Stimulated activated CD4-positive, alpha-beta T cell treated with anti-CD3 and anti-CD28 coated beads, Interleukin-15, amount 100 ng/mL, for 1 hour (primary cell): ENCODE measurements around the gene PKNOX2.

ENCODE experiments used
- DNase-seq, 2 donors: peaks; one replicate each; pipeline ENCODE4 v3.0.0-alpha.2; 2020; ENCODE audit warnings: low read depth in 1 of 2, low spot score in 1 of 2

The PKNOX2 gene

DNA sequence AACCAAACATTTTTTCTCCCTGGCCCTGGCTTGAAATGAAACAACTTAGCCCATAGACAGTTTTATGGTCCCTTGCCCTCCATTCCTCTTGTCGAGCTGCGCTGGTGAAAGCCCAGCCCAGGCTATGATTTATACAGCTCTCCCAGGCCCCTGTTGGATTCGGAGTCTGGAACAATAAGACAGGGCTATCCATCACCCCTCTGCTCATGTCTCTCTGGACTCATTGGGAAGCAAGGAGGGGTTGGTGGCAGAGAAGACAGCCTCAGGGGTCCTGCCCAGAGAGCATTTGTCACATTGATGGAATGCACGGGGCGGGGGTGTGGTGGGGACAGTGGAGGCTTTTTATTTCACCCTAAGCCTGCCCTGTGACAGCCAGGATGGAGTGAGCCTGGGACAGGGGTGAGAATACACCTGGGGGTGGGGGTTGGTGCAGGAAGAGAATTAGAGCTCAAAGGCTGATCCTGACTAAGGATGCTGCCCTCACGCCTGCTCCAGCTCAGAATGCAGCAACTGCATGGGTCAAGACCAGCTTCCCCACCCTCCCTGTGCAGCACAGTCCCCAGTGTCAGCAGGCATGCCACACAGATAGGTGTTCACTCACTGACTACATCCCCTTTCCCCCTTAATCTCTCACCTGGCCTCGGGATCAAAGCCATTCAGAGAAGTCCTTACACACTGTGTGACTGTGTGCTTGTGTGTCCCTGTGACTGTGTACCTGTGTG is 10.0 kb upstream of the PKNOX2 start:
- no peak for DNase-seq

DNA sequence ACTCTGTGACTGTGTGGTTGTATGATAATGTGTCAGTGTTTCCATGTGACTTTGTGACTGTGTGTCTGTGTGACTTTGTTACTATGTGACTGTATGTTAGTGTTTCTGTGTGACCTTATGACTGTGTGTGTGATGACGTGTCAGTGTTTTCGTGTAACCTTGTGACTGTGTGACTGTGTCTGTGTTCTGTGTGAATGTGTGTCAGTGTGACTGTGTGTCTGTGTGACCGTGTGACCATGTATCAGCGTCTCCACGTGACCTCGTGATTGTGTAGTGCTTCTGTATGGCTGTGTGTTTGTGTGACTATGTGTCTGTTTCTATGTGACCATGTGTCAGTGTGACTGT is 9.5 kb upstream of the PKNOX2 start:
- DNase-seq: no peak

GRCh38 chr11:125155767-125156166 is 8.8 kb upstream of the PKNOX2 start:
- DNase-seq: no peak

- DNase-seq: no peak
Observed at GRCh38 chr11:125156346-125157117, 8.0 kb upstream of the PKNOX2 start.

DNA sequence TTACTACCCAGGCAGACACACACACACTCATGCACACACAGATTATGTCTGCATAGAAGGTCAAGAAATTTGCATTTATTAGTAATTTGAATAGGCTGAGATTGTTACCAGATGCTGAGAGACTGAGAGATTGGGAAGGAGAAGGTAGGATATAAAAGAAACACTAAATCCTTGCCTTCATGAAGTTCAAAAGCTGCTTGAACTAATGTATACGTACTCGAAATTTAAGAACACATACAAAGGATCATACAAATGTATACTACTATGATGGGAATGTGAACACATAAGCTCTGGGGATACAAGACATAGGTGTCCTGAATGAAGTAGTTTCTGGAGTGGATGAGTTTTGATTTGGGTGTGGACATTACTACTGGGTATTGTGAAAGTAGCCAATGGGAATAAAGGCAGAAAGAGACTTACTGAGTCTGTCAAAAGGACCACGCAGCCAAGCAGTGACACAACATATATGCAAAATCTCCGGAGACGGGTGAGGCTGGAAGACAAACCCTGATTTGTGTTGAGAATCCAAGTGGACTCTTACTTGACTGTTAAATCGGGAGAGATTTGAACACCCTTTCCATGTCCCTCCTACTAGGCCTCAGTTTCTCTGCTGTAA is 7.3 kb upstream of the PKNOX2 start:
- no peak for DNase-seq

DNA sequence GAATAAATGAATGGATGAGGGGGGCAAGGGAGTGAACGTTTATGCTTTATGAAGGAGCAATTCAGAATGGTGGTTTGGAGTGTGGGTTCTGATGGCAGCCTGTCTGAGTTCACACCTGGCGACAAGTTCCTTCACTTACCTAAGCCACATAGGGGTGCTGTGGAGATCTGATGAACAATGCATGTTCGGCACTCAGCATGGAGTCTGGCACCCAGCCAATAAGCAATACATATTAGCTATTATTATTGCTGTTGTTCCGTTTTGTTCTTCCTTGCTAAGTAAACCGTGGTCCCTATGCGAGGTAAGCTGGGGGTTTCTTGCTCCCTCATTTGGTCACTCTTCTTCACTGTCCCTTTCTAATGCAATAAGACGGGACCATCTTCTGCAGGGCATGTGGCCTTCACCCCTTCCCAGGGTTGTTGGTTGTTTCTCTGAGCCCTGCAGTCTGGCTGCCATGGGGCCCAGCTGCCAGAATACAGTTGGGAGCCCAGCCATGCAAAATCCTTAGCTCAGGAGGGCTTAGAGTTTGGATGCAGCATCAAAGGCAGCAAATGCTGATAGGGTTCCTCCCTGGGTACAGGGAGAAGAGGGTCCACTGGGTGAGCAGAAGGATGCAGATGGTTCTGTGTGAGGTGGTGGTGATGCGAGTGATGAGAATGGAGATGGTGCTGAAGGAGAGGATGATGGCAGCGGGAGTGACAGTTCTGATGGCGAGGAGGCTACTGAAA is 6.4 kb upstream of the PKNOX2 start:
- no peak for DNase-seq

DNA sequence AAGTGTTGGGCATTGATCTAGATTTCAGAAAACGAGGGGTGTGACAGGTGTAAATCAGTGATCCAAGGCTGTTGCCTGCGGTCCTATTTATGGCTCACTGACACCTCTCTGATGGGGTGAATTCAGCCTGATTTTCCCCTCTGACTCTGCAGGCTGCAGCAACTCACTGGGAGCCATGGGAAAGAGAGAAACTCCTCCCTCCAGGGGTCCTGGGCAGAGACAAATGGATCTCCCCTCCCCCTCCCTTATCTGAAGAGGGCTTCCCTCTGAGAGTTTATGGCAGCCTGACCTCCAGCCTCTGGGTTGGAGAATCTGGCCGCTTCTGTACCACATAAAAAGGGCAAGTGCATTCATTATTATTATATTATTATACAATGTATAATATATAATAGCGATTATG is 1.8 kb upstream of the PKNOX2 start:
- no peak for DNase-seq

GRCh38 chr11:125163431-125164063 is 1.0 kb upstream of the PKNOX2 start:
- DNase-seq: no peak

DNA sequence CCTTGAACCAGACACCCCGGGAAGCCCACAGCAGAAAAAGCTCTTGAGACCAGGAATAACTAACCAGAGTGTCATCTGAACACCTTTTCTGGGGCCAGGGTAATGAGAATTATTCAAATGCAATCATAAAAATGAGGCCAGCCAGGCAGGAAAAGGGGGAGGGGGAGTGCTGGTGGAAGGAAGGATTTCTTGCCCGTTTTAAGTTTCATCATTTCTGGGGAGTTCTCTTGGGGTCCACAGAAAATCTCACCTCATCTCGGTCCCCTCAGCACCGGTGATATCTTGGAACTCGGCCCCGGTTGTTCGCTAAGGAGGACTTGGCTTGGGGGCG is 495 bp upstream of the PKNOX2 start:
- no peak for DNase-seq

DNA sequence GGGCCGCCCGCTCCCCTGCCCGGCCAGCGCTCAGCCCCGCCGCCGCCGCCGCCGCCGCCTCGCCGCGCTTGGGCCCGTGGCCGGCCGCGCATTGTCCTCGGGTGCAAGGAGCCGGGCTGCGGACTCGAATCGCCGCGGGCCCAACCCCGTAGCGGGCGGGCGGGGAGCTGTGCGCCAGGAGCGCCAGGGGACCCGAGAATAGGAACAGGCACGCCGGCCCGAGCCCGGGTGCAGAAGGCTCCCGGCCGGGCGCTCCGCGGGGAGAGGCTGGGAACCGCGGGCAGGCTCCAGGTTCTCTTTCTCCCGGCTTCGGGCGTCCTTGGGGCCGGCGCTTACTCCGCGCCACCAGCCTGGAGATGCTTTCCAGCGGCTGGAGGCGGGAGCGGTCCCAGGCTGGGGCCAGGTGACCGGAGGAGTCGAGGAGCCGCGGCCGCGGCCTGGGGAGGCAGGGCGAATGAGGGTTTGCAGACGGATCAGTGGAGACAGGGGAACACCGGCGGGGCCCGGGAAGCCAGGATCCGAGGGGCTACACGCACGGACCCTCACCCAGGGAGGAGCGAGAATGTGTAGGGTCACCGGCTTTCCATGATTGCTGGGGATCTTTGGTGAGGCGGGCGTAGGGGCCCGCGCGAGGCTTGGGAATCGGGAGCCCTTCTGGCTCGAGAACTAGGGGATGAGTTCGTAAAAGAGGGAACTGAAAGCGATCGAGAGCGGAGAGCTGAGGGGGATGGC is 726 bp downstream of the PKNOX2 start:
- no peak for DNase-seq

DNA sequence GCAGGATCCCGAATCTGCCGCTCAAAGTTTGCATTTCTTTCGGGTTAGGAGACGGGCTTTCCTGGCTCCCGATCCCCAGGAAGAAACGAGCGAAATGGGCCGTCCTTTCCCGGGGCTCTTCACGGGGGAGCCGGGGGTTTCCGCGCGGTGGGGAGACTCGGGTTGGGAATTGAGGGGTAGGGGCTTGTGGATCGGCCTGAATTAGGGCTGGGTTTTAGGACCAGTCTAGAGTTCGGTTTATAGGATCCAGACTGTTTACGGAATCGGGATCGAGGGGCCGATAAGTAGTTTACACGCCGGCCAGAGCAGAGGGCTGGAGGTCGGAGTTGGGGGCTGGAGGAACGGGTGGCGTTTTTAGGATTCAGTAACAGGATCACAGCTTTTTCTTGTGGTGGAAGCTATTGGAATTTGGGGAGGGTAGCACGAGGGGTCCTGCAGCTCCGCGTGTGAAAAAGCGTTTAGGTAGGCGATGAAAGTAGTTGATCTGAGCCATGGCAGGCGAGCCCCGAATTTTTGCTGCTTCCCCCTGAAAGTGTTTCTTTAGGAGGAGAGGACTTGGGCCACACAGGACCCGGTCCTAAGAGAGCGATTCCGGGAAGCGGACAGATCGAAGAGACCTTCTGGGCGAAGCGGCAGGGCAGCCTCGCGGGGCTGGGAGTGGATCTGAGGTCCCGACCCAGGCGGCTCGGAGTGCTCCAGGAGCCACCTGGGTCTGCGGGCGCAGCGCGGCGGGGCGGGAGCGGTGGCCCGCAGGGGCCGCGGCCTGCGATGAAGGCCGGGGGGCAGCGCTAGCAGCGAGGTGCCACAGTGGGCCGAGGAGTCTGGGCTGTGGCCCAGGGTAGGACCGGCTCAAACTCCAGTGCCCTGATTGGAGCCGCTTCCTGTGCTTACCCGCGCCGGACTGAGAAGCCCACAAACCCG is 1.6 kb downstream of the PKNOX2 start:
- no peak for DNase-seq

GRCh38 chr11:125166764-125167291 is 2.3 kb downstream of the PKNOX2 start:
- DNase-seq: no peak

GRCh38 chr11:125167292-125167953 is 2.9 kb downstream of the PKNOX2 start:
- DNase-seq: no peak

GRCh38 chr11:125167954-125168835 is 3.6 kb downstream of the PKNOX2 start:
- DNase-seq: no peak

GRCh38 chr11:125168918-125169456 is 4.4 kb downstream of the PKNOX2 start:
- DNase-seq: no peak

DNA sequence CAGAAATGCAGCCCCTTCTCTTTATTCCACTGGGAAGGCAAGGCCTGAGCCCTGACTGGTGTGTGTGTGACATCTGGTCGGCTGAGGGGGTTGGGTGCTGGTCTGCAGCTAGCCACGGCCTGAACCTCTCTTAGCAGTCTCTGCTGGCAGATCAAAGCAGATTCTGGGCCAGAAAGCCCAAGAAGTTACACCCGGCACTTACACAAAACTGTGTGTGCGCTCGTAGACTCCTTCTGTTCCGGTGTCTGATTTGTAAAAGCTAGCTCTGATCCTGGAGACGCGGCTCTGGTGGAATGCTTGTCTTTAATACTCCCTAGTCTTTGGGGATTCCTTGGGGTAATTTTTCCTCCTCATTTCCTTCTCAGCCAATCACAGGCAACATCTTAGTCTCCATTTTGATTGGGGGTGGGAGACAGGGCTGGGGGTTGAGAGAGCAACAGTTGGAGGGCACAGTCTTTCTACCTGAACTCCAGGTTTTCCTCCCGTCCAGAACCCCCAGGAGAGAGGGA is 5.5 kb downstream of the PKNOX2 start:
- DNase-seq: no peak

DNA sequence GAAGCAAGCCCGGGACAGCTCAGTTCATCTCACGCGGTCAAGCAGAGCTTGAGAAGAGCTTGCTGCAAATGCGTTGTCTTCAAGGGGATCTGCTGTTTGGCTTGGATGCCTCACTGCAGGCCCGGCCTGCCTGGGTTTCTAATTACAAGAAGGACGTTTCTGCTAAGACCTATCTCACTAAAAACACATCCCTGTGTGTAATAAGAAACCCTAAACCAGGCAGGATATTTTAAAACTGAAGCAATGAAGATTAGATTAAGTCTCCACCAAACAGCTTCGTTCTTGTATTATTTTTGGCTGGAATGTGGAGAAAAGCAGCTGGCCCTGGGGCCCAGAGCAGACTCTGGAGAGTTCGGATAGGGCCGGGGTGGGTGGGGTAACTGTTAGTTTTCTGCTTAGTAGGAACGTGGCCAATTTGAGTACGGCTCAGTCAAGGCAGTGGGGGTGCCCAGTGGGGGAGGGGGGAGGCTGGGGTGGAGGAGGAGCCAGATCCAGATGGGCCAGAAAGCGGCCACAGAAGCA is 6.0 kb downstream of the PKNOX2 start:
- no peak for DNase-seq
